H1 (cell line): ENCODE data around the gene FRMPD4. TPM values are rescaled to one million over a fixed set of nuclear protein-coding genes. Genes with fewer than 3 reads are reported as not detected.

Source experiments
- CTCF ChIA-PET: fragments of 300-600 bp; sonication (Branson Sonifier 250); formaldehyde crosslinking; loops from one replicate; lab custom pipeline; 2021; ENCODE audit not compliant: partially characterized antibody; lab: Charles Lee
- POLR2A ChIA-PET: fragments of 300-600 bp; sonication (Branson Sonifier 250); formaldehyde crosslinking; loops from one replicate; lab custom pipeline; 2021; ENCODE audit warnings: inconsistent platforms; ENCODE audit not compliant: partially characterized antibody; lab: Charles Lee
- DNase-seq, 2 experiments: peaks; one replicate each; pipeline versions ENCODE4 v3.0.0 to v3.0.0-alpha.2; 2010 to 2022; ENCODE audit warnings: low spot score in 2 of 2, low read depth in 1 of 2, mixed read lengths in 1 of 2
- FAIRE-seq: peaks from 2 replicates; lab custom pipeline; 2011; peaks lifted over from hg19 to GRCh38; lab: Jason Lieb, UNC
- H2AFZ ChIP-seq: 2 replicates; pipeline ENCODE4 v1.8.1; 2012; ENCODE audit warnings: low read length, inconsistent platforms
- H2AK5ac ChIP-seq: 2 replicates; pipeline ENCODE4 v1.6.1; 2013; ENCODE audit warnings: low read depth, low read length
- H2BK120ac ChIP-seq: replicated peaks from 2 replicates; pipeline ENCODE3; 2013; ENCODE audit warnings: low read depth, low read length, inconsistent platforms
- H2BK12ac ChIP-seq: 2 replicates; pipeline ENCODE4 v1.6.1; 2013; ENCODE audit warnings: low read depth, low read length
- H2BK15ac ChIP-seq: 2 replicates; pipeline ENCODE4 v1.6.1; 2013; ENCODE audit warnings: low read length
- H2BK20ac ChIP-seq: 2 replicates; pipeline ENCODE4 v1.6.1; 2013; ENCODE audit warnings: low read length
- H2BK5ac ChIP-seq: 2 replicates; pipeline ENCODE4 v1.6.1; 2013; ENCODE audit warnings: low read depth, low read length
- H3K14ac ChIP-seq: 2 replicates; pipeline ENCODE4 v1.6.1; 2013; ENCODE audit warnings: inconsistent platforms; ENCODE audit not compliant: insufficient read length
- H3K18ac ChIP-seq: 2 replicates; pipeline ENCODE4 v1.6.1; 2013; ENCODE audit warnings: low read length; ENCODE audit errors: extremely low read depth
- H3K23ac ChIP-seq: 2 replicates; pipeline ENCODE4 v1.6.1; 2013; ENCODE audit warnings: inconsistent platforms; ENCODE audit not compliant: insufficient read length
- H3K23me2 ChIP-seq: 2 replicates; pipeline ENCODE4 v1.6.1; 2013; ENCODE audit warnings: low read depth, low read length
- H3K27ac ChIP-seq: 2 replicates; pipeline ENCODE4 v1.6.1; 2011; ENCODE audit warnings: low read depth, low read length, inconsistent platforms
- H3K27me3 ChIP-seq, 4 experiments: replicated peaks in 1 of 4; 1 replicate in 1 of 4; 2 replicates in 3 of 4; pipeline versions ENCODE4 v1.6.1 to v1.8.1; 2011 to 2013; ENCODE audit warnings: low read length in 3 of 4, mild to moderate bottlenecking in 3 of 4, inconsistent platforms in 2 of 4, mixed read lengths in 2 of 4, moderate library complexity in 1 of 4; ENCODE audit not compliant: control insufficient read depth in 3 of 4, insufficient read depth in 3 of 4; ENCODE audit errors: extremely low read depth in 1 of 4
- H3K36me3 ChIP-seq, 4 experiments: 2 replicates each; pipeline versions ENCODE4 v1.6.1 to v1.8.1; 2011 to 2013; ENCODE audit warnings: mild to moderate bottlenecking in 4 of 4, low read length in 3 of 4, moderate library complexity in 2 of 4, control low read depth in 1 of 4, inconsistent platforms in 1 of 4; ENCODE audit not compliant: insufficient read depth in 4 of 4, control insufficient read depth in 2 of 4
- H3K4ac ChIP-seq: replicated peaks from 2 replicates; pipeline ENCODE3; 2013; ENCODE audit warnings: low read length, low read depth, mixed read lengths, inconsistent platforms; ENCODE audit not compliant: insufficient read length
- H3K4me1 ChIP-seq, 4 experiments: replicated peaks in 1 of 4; 1 replicate in 1 of 4; 2 replicates in 3 of 4; pipeline versions ENCODE4 v1.6.1 to v1.8.1; 2011 to 2013; ENCODE audit warnings: low read length in 3 of 4, inconsistent platforms in 2 of 4, mixed read lengths in 1 of 4; ENCODE audit not compliant: insufficient read depth in 4 of 4, control insufficient read depth in 3 of 4
- H3K4me2 ChIP-seq, 2 experiments: 2 replicates each; pipeline versions ENCODE4 v1.6.1 to v1.8.1; 2011 to 2013; ENCODE audit warnings: low read depth in 2 of 2, low read length in 2 of 2, control low read depth in 1 of 2, inconsistent platforms in 1 of 2, mild to moderate bottlenecking in 1 of 2; ENCODE audit not compliant: insufficient read depth in 1 of 2
- H3K4me3 ChIP-seq, 4 experiments: fragments of 200-600, 300-600 bp in 1 of 4; sonication (generic), shearing (Covaris generic), sonication (Bioruptor Twin) in 1 of 4; 2 replicates each; pipeline versions ENCODE4 v1.5.1 to v1.8.1; 2011 to 2016; ENCODE audit warnings: low read length in 4 of 4, low read depth in 3 of 4, control low read depth in 2 of 4, inconsistent platforms in 2 of 4, mild to moderate bottlenecking in 2 of 4, mixed read lengths in 1 of 4, moderate library complexity in 1 of 4; ENCODE audit not compliant: insufficient read depth in 2 of 4; ENCODE audit errors: extremely low read depth in 1 of 4
- H3K56ac ChIP-seq: replicated peaks from 2 replicates; pipeline ENCODE3; 2013; ENCODE audit warnings: low read depth, mild to moderate bottlenecking, mixed read lengths, low read length, inconsistent platforms; ENCODE audit not compliant: insufficient read length
- H3K79me1 ChIP-seq: 2 replicates; pipeline ENCODE4 v1.6.1; 2013; ENCODE audit warnings: low read depth, low read length, control low read depth
- H3K79me2 ChIP-seq, 2 experiments: 2 replicates each; pipeline versions ENCODE4 v1.6.1 to v1.8.1; 2012 to 2013; ENCODE audit warnings: low read length in 2 of 2, mild to moderate bottlenecking in 2 of 2, inconsistent platforms in 1 of 2; ENCODE audit not compliant: insufficient read depth in 2 of 2, control insufficient read depth in 1 of 2
- H3K9ac ChIP-seq, 4 experiments: replicated peaks in 1 of 4; 1 replicate in 1 of 4; 2 replicates in 3 of 4; pipeline versions ENCODE4 v1.6.1 to v1.8.1; 2011 to 2013; ENCODE audit warnings: low read depth in 3 of 4, low read length in 3 of 4, control low read depth in 2 of 4, mild to moderate bottlenecking in 2 of 4, moderate library complexity in 2 of 4, inconsistent platforms in 1 of 4; ENCODE audit errors: extremely low read depth in 1 of 4
- H3K9me3 ChIP-seq, 2 experiments: 2 replicates each; pipeline versions ENCODE4 v1.6.1 to v1.8.1; 2012 to 2013; ENCODE audit warnings: mild to moderate bottlenecking in 2 of 2, moderate library complexity in 2 of 2, control low read depth in 1 of 2, inconsistent platforms in 1 of 2, low read depth in 1 of 2, low read length in 1 of 2, mixed read lengths in 1 of 2; ENCODE audit not compliant: insufficient read depth in 2 of 2
- H4K20me1 ChIP-seq, 2 experiments: replicated peaks in 1 of 2; 2 replicates each; pipeline versions ENCODE3 to v1.8.1; 2011 to 2013; ENCODE audit warnings: inconsistent platforms in 2 of 2, low read length in 2 of 2, mild to moderate bottlenecking in 1 of 2; ENCODE audit not compliant: insufficient read depth in 2 of 2, control insufficient read depth in 1 of 2
- H4K5ac ChIP-seq: 2 replicates; pipeline ENCODE4 v1.6.1; 2013; ENCODE audit warnings: low read length, low read depth, mixed read lengths, inconsistent platforms; ENCODE audit not compliant: insufficient read length
- H4K8ac ChIP-seq: 2 replicates; pipeline ENCODE4 v1.8.0; 2013; ENCODE audit warnings: mild to moderate bottlenecking, moderate library complexity, low read length, inconsistent platforms; ENCODE audit not compliant: insufficient read depth; ENCODE audit errors: extremely low read depth
- H4K91ac ChIP-seq: replicated peaks from 2 replicates; pipeline ENCODE3; 2013; ENCODE audit warnings: low read length, mixed read lengths, inconsistent platforms; ENCODE audit not compliant: insufficient read length
- WGBS, 2 experiments: shearing (Covaris generic) in 1 of 2; methylation state at CpG; one replicate each; pipeline versions ENCODE4 v1.1.6 to v1.1.7; 2013 to 2015; ENCODE audit warnings: low lambda C conversion rate in 2 of 2, mixed read lengths in 2 of 2, inconsistent platforms in 1 of 2, low coverage in 1 of 2, missing lambda C conversion rate in 1 of 2; ENCODE audit not compliant: insufficient replicate concordance in 2 of 2, insufficient coverage in 1 of 2, insufficient read length in 1 of 2; ENCODE audit errors: extremely low coverage in 1 of 2, missing lambda C conversion rate in 1 of 2; 5-methylcytosine and 5-hydroxymethylcytosine counted together
- polyA plus RNA-seq, 7 experiments: library from polyadenylated mRNA; depleted of rRNA in 3 of 7; stranded (reverse) in 5 of 7; unstranded in 2 of 7; fragments of >200 nt in 5 of 7; fragments of 200-250 nt in 2 of 7; gene quantifications; 1 replicate in 5 of 7; 2 replicates in 1 of 7; 4 replicates in 1 of 7; pipeline versions ENCODE4 v1.2.1 to v1.2.3, GENCODE V29; 2011 to 2013; ENCODE audit warnings: missing spikeins in 2 of 7, mixed read lengths in 2 of 7
- total RNA-seq: library from RNA; stranded (reverse); fragmentation: NEBNext Ultra II Directional; extraction: Animal tissue kit (Norgen Biotek cat#: 25700); gene quantifications from 2 replicates; pipeline ENCODE4 v1.2.1, GENCODE V29; 2021

FRMPD4 gene
- total and polyA plus RNA-seq, 2 of the 8 experiments (the other 6 are each of a cell fraction or from before 2014, with no cell fraction given), result 0.02 to 0.37 TPM

- H3K79me1 ChIP-seq, result no peaks in the 10 kb centered on the region
- H3K4ac ChIP-seq, result no peak overlapping the region
- CTCF ChIA-PET, result interaction anchor here (1.3 kb wide), 1 partner anchor 383 kb away, joined by 3 read pairs; no protein-coding TSS in a partner anchor
- H4K91ac ChIP-seq, result no peak overlapping the region
- H2BK12ac ChIP-seq, result no peak overlapping the region
- FAIRE-seq, result no peak
- H3K4me3 ChIP-seq, result no peak overlapping the region
- H2AK5ac ChIP-seq, result no peak overlapping the region
- H3K79me2 ChIP-seq, result no peaks in the 10 kb centered on the region
- no peak overlapping the region for H2BK5ac ChIP-seq
- H3K4me2 ChIP-seq, result no peak overlapping the region
- H3K9me3 ChIP-seq, result no peaks in the 10 kb centered on the region
- H3K56ac ChIP-seq, result no peak overlapping the region
- POLR2A ChIA-PET, result no interaction called here
- no peaks in the 10 kb centered on the region for H3K4me1 ChIP-seq
- no peak overlapping the region for H4K8ac ChIP-seq
- 100% methylated on average over 1 of the region's 2 CpGs; no CpG with 5 or more reads in 1 of the 2 experiments for WGBS, 2 experiments
- no peaks in the 10 kb centered on the region for H3K27me3 ChIP-seq
- H2AFZ ChIP-seq, result no peak overlapping the region
- H2BK15ac ChIP-seq, result no peak overlapping the region
- H3K27ac ChIP-seq, result no peak overlapping the region
- no peak overlapping the region for H4K5ac ChIP-seq
- H2BK120ac ChIP-seq, result no peak overlapping the region
- H3K14ac ChIP-seq, result no peak overlapping the region
- DNase-seq, result no peak
- H3K36me3 ChIP-seq, result no peaks in the 10 kb centered on the region
- H3K18ac ChIP-seq, result no peak overlapping the region
- H3K23ac ChIP-seq, result no peak overlapping the region
- H4K20me1 ChIP-seq, result no peaks in the 10 kb centered on the region
- H3K23me2 ChIP-seq, result no peaks in the 10 kb centered on the region
- H2BK20ac ChIP-seq, result no peak overlapping the region
- no peak overlapping the region for H3K9ac ChIP-seq
These were observed 325.6 kb downstream of the FRMPD4 start for GRCh38 chrX:12463873-12464272.
